Activated CD4-positive, CD25-positive, alpha-beta regulatory T cell treated with anti-CD3 and anti-CD28 coated beads, Interleukin-2, amount 50 U/mL, for 72 hours (primary cell): ENCODE measurements around the gene ITPR2.
A peak's percentile ranks its signal among the peaks of the same experiment; 100 is the strongest.
"Not testable (repeated sequence)": the region's sequence is repeated elsewhere in the genome, so short reads cannot be mapped to it uniquely, and the experiment has no call there.

ENCODE experiments used
- DNase-seq: peaks from one replicate; pipeline ENCODE4 v3.0.0; 2021

ITPR2 gene

GRCh38 chr12:26848156-26848825 lies 15.3 kb upstream of the ITPR2 start:
- DNase-seq, result no peak

- DNase-seq, result no peak
Observed at GRCh38 chr12:26847431-26847830, 14.4 kb upstream of the ITPR2 start.

GRCh38 chr12:26846416-26846815 lies 13.4 kb upstream of the ITPR2 start:
- DNase-seq, result no peak

GRCh38 chr12:26845984-26846383 lies 13.0 kb upstream of the ITPR2 start:
- no peak for DNase-seq

GRCh38 chr12:26845057-26845666 lies 12.2 kb upstream of the ITPR2 start:
- no peak for DNase-seq

- DNase-seq, result no peak
Observed at GRCh38 chr12:26843311-26843710, 10.3 kb upstream of the ITPR2 start.

GRCh38 chr12:26841085-26841484 lies 8.1 kb upstream of the ITPR2 start:
- no peak for DNase-seq

- DNase-seq, result no peak
Observed at GRCh38 chr12:26839512-26839911, 6.5 kb upstream of the ITPR2 start.

- DNase-seq, result no peak
Observed at GRCh38 chr12:26838888-26839416, 6.0 kb upstream of the ITPR2 start.

- no peak for DNase-seq
Observed at GRCh38 chr12:26836201-26836600, 3.2 kb upstream of the ITPR2 start.

- not testable (repeated sequence) for DNase-seq
Observed at GRCh38 chr12:26834503-26835060, 1.6 kb upstream of the ITPR2 start.

GRCh38 chr12:26833743-26834490 lies 923 bp upstream of the ITPR2 start:
- peak; percentile 47 for DNase-seq

- peak; percentile 69 for DNase-seq
Observed at GRCh38 chr12:26831951-26832821, 808 bp downstream of the ITPR2 start.

GRCh38 chr12:26830783-26831551 lies 2.0 kb downstream of the ITPR2 start:
- DNase-seq, result no peak

GRCh38 chr12:26830363-26830762 lies 2.6 kb downstream of the ITPR2 start:
- no peak for DNase-seq

GRCh38 chr12:26828280-26829073 lies 4.5 kb downstream of the ITPR2 start:
- DNase-seq, result no peak

- DNase-seq, result no peak
Observed at GRCh38 chr12:26826437-26826836, 6.6 kb downstream of the ITPR2 start.

- DNase-seq, result no peak
Observed at GRCh38 chr12:26825459-26826016, 7.5 kb downstream of the ITPR2 start.

- no peak for DNase-seq
Observed at GRCh38 chr12:26823390-26823789, 9.6 kb downstream of the ITPR2 start.

GRCh38 chr12:26822026-26822425 lies 11.0 kb downstream of the ITPR2 start:
- no peak for DNase-seq
